NCI-H1092 (cell line): ENCODE data around the gene LETM1.
"Not testable (repeated sequence)": the region's sequence is repeated elsewhere in the genome, so short reads cannot be mapped to it uniquely, and the experiment has no call there.

Source experiments
- DNase-seq: peaks from one replicate; lab custom pipeline; 2025; lab: John Stamatoyannopoulos, UW

LETM1 gene

DNA sequence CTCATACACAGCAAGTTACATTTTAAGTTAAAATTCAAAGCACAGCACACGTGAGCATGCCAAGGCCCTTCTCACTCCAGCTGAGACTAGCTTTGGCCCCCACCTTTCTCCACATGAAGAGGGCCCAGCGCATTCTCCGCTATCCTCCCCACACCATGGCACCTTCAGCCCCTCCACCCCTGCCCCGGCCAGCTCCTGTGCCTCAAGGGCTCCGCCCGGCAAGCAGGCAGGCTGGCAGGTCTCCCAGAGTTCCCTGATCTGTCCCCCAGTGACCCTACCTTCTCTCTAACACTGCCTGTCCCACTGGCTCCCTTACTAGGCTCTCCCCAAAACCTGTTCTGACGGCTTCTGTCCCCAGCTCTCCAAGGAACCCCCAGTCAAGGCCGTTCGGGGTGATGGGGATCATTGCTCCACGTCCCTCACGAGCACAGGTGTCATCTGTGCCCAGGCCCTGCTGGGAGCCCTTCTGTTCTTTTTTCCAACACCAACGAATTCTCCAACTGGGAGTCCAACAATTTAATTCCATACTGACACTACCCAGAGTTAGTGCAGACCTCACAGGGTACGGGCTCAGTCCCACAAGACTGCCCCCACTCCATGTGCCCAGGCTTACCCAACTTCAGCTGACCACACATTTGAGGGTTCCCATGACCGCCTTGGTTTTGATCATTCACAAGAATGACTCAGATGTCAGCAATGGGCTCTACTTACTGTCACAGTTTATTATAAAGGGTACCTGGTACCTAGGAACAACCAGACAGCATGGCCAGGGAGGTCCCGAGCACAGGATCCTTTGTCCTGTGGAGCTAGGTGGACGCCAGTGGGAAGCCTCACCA, 4.2 kb downstream of the LETM1 start:
- no peak for DNase-seq

DNA sequence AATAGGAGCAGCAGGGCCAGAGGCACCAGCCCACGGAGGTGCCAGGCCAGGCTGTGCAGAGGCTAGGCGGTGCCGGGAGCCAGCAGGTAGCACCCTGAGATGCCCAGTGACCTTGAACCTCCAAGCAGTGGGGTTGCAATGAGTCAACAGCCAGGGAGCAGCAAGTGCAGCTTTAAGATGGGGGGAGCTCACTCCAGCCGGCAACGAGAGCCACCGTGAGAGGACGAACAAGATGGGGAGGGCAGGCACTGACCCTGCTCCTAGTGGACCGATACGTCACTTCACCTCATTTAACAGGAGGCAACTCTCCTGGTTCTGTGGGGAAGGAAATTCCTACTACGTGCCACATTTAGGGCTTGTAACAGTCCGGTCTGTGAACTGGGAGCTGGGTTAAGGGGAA, 4.8 kb downstream of the LETM1 start:
- no peak for DNase-seq

DNA sequence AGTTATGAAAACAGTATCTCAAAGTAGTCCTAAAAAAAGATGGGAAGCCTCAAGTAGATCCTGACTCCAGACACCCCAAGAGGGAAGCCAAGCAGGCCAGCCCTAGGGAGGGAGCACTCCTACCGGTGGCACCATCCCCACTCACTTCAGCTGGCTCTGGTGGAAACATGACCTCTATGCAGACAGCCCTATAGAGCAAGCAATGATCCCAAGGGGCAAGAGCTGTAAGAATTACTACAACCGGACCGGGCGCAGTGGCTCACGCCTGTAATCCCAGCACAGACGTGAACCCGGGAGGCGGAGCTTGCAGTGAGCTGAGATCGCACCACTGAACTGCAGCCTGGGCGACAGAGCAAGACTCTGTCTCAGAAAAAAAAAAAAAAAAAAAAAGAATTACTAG, 5.7 kb downstream of the LETM1 start:
- no peak for DNase-seq

DNA sequence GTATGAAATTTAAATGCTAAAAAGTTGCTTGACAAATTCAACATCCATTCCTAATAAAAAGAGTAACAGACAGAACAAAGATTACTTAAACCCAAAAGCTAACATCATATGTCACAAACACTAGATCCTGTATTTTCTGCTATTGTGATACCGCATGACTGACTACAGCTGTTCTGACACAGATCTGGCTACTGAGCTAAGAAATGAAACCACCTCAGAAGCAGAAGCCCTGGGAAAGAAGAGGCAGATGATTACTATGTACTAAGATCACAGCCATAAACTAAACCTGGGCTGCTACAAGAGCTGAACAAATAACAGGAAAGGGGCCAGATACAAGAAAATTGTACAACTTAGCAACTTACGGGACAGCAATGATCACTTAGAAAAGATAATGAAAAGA, 9.4 kb downstream of the LETM1 start:
- DNase-seq: no peak

DNA sequence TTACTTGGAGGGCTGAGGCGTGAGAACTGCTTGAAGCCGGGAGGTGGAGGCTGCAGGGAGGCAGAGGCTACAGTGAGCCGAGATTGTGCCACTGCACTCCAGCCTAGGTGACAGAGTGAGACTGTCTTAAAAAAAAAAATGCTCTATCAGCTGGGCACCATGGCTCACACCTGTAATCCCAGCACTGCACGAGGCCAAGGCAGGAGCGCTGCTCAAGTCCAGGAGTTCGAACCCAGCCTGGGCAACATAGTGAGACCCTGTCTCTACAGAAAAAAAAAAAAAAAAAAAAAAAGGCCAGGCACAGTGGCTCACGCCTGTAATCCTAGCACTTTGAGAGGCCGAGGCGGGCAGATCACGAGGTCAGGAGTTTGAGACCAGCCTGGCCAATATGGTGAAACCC, 11.3 kb downstream of the LETM1 start:
- DNase-seq: not testable (repeated sequence)

DNA sequence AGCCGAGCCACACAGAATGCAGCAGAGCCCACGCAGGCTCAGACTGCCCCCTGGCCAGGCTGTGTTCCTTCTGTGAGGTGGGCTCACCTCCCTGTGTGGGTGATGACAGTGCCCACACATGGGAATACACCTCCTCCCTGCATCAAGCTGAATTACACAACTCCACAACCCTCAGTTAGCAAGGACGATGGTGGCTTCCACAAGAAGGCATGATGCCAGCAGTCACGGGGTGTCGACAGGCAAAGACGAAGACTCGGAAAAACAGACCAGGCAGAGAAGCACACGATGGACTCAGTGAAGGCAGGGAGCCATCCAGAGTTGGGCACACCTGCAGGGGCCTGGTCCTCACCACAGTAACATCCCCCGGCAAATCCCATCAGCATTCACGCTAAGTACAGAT, 12.1 kb downstream of the LETM1 start:
- DNase-seq: no peak

DNA sequence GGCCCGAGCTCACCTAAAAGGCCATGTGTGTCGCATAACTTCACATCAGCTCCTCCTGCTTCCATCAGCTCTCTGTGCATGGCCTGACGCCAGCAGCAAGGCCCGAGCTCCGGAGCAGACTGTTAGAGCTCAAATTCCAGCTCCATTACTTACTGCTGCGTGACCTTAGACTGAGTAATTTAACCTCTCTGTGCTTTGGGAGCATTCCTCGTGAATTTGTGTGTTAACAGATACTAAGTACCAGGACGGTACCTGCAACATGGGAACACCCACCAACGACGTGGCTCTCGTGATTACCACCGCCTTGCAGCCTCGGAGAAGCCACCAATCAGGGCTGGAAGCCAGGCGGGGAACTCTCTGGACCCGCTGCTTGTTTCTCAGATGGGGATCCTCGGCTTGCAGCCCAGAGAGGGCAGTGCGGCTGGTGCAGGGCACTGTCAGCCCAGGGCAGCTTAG, 12.9 kb downstream of the LETM1 start:
- no peak for DNase-seq

DNA sequence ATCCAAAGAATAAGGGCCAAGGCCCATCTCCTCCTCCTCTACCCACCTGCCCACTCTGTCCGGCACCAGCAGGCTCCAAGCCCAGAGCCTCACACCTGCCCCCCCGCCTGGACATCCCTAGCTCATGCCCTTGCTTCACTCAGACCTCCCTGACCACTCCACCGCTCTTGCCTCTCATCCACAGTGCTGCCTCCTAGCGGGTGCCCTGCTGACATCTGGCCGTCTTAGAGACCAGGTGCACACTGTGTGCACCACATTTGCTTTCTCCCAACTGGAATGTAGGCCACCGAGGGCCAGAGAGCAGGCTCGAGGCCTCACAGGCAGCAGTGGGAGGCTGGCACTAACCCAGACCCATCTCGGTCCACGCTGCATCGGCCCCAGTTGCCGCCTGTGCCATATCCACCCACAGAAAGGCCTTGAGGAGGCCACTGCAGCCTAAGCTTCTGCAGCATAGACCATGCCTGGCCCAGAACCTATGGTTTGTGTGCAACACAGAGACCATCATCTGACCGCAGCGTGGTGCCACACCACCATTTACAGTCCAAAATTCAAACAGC, 13.5 kb downstream of the LETM1 start:
- DNase-seq: no peak

DNA sequence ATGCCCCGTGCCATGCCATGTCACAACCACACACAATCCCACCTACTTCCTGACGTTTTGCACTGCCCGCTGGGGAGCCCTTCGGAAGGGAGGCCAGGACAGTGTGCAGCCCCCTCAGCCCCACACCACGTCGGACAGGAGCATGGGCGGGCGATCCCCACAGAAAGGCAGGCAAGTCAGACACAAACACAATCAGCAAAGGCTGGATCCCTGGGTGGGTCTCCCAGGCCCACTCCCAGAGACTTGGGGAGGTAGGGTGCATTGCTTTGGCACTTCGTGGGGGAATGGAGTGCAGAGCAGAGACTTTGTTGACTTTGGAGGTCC, 14.1 kb downstream of the LETM1 start:
- DNase-seq: no peak

DNA sequence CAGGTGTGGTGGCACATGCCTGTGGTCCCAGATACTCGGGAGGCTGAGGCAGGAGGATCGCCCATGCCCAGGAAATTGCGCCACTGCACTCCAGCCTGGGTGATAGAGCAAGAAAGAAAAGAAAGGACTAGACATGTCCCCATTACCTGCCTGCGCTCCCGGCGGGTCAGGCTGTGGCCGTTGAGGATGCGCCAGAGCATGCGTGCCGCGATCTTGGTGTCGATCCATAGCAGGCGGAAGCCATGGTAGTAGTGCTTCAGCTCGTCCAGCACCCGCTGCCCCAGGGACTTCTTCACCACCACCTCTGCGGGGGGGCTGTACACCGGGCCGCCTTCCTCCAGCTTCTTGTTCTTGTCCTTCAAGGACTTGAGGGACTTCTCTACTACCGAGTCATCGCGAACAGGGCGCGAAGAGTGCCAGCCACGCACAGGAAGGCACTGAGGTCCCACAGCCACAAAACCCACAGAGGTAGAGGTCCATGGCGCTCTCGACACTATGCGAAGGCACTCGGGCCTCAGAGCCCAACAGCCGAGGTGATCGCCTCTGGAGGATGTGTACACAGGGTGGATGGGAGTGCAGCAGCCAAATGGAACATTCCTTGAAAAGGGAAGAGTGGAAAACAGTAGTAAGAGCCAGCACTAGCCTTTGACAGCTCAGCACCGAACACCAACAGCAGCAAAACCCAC, 14.6 kb downstream of the LETM1 start:
- DNase-seq: no peak

DNA sequence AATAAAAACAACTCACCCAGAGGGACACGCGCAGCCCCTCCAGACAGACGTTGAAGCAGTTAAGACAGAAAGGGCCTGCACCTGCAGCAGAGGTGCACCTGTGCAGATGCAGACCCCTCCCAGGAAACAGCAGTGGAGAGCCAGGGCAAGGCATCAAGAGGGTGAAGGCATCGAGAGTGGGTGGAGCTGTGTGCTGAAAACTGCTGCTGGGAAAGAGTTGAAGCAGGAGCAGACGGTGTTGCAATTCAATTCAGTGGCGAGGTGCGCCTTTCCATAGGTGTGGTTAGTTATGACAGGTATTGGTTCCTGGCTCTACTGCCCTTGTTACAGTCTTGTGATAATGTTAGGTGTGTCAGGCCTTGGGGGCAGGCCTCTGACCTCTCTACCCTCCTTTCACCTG, 16.7 kb downstream of the LETM1 start:
- DNase-seq: no peak

DNA sequence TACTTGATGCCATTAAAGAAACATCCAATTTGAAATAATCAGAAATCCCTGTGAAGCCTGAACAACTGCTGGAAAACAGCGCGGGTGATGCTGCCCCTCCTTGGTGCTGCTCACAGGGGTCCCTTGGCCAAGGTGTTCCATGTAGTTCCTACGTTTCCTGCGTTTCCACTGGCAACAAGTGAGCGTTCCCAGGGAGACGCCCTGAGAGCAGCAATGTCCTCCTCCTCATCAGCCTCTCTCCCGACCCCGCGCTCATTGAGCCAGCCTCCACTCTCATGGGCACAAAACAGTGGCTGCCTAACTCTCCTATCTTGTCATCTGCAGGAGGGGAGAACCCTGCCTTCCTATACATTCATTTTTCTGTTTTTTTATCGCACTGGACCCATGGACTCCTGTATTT, 18.9 kb downstream of the LETM1 start:
- no peak for DNase-seq

DNA sequence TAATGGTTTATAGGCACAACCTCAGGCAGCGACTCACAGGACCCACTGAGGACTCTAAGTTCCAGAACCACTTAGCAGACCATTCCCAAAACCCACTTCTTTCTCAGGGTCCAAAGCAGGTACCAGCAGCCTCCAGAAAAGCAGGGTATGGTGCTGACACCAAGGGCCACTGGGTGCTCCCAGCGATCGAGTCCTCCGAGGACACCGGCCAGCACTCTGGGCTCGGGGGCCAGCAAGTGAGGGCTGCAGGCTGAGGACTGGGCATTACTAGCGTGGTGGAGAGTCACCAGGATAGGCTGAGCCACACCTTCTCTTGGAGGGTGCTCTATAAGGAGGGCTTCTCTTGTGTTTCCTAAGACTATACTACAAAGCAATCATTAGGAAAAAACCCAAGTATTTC, 19.3 kb downstream of the LETM1 start:
- no peak for DNase-seq

DNA sequence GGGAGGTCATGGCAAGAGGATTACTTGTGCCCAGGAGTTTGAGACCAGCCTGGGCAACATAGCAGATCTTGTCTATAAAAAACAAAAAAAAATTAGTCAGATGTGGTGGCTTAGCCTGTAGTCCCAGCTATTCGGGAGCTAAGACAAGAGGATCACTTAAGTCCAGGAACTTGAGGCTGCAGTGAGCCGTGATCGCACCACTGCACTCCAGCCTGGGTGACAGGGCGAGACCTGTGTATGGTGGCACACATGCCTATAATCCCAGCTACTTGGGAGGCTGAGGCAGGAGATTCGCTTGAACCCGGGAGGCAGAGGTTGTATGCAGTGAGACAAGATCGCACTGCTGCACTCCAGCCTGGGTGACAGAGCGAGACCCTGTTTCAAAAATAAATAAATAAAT, 20.1 kb downstream of the LETM1 start:
- not testable (repeated sequence) for DNase-seq

DNA sequence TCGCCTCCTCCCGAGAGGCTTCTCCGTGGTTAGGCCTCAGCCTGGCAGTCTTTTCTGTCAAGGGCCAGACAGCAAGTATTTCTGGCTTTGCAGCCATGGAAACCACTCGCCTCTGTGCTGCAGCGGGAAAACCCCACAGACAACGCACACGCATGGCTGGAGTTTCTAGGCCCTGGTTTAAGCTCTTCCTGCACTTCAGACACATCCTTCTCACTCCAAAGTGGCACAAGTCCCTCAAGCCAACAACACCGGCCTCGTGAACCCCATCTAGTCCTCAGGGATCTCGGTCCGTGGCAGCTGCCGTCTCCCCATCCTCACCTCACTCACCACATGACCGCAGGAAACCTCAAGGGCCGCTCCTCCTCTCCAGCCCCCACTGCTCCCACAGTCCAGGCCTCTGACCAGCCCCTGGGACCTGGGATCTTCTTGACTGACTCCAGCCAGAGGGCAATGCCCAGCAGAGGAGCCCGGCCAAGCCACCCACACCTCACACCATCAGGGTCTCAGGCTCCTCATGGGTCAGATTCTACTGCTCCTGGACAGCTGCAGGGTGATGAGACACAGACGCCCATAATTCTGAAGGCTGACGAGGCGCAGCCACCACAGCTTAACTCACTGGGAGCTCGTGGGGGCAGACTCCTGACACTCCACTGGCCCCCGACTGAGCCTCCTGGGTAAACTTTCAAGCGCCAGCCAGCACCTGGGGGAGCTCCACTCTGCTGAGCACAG, 21.7 kb downstream of the LETM1 start:
- no peak for DNase-seq

DNA sequence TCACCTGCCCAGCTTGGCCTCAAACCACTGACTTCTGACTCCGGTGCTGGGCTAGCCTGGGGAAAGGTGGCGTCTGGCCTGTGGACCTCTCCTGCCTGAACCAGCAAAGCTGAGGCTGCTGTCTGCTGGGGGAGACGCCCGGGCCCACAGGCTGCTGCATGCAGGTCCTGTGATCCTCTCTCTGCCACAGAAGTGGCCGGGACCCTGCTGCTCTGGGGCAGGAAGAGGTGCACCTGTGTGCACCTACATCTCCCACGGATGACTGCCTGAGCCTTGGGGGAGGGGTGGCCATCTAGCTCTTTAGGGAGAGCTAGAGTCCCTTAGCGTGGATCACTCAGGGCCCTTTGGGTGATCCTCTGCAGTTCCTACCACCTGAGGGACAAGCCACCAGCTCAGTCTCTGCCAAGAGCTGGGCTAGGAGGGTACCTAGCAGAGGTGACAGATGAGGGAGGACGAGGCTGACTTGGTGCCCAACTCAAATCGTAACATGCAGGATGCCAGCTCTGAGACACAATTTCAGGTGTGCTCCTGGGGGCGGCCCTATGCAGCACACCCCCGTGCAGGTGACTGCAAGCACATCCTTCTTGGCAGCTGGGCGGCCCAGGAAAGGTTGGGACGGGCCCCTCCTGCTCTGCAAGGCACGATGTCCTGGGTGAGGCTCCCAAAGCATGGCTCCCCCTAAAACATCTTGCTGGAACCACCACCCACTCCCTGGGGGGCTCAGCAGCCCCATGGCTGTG, 22.5 kb downstream of the LETM1 start:
- DNase-seq: no peak

DNA sequence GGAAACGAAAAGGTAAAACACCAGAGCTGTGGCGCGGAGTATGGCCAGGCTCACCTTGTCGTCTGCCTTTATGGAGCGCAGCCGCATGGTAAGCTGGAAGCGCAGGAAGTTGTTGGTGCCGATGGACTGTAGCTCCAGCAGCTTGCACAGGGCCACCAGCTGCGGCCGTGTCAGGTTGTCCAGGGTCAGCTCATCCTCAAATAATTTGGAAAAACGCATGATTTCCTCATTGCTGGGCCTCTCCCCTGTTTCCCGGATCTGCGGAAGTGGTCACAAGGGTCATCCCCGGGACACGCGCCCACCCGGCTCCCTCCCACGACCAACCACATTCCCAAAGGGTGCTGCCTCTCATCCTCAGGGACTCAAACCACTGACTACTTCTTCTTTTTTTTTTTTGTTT, 23.3 kb downstream of the LETM1 start:
- DNase-seq: no peak

DNA sequence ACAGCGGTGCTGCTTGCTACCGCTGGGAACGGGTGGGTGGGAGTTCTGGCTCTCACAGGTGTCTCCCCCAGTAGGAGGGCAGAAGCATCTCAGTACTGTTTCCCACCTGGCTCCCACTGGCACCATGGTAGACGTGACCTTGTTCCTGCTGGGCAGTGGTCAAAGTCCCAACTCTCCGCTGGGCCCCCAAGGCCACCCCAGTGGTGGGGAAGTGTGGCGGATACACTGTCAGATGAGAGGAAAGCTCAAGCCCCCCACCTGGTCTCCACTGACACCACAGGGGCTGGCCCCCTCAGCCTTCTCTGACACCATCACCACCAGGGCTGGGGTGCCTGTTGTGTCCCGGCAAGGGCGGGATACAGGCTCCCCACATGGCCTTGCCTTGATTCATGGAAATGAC, 24.6 kb downstream of the LETM1 start:
- DNase-seq: no peak

DNA sequence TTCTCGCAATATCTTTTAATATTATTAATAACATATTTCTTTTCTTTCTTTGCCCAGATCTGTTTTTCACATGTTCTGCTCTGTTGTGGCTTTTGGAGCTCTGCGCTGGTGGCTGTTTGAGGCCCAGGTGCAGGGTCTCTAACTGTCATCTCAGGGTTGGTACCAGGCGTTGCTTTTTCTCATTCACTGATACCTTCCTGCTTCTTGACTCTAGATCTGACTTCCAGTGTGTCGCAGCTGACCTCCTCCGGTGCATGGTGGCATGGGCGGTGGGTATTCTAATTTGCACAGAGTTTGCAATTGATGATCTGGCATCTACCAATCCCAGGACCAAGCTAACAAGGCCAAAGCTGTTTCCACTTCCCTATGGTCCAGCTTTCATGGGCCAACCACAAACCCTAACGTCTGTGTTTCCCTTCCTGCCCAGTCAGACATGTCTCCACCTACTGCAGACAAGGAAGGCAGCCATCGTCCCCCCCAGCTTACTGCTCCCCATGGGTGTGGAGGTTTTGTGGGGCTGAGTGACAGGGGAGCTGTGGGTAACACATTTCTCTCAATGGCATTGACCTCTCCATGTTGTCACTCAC, 25.2 kb downstream of the LETM1 start:
- no peak for DNase-seq

DNA sequence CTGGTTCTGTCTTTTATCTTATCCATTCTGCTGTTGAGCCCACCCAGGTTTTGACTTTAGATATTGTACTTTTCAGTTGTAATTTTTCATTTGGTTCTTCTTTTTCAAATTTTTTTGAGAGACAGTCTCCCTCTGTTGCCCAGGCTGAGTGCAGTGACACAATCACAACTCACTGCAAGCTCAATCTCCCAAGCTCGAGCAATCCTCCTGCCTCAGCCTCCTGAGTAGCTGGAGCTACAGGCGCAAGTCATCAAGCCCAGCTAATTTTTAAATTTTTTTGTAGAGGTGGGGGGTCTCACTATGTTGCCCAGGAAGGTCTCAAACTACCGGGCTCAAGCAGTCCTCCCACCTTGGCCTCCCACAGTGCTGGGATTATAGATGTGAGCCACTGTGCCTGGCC, 25.7 kb downstream of the LETM1 start:
- DNase-seq: no peak

DNA sequence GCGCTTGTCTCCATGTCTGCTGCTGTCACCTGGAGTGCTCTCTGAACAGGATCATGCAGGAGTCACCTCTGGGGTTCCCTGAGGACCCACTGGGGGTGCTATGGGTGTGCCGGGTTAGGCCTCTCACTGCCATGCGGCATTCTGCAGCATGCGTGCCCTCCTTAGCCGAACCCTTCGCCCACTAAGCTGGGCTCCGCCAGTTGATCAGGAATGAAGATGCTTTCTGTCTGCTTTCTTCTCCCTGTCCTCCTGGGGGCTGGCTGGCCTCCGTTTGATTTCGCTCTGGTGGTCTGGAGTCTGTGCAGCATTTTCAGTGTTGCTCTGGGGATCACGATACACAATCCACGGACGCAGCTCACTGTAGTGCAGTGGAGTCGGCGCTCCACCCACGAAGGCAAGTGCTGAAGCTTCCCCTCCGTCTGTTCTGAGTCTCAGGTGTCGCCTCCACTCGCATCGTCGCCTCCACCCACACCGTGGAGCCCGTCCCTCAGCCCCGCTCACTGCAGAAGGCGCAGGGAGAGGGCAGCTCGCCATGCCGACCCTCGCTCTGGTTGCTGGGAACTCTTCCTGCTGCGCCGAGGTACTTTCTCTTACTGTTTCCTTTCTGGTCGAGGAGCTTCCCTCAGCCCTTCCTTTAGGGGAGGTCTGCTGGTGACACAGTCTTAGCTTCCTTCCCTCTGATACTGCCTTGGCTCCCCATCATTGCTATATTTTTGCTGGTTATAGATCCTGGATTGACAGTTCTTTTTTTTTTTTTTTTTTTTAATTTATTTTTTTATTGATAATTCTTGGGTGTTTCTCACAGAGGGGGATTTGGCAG, 29.2 kb downstream of the LETM1 start:
- DNase-seq: no peak
